NCI-H1694 (cell line): Measurements from ENCODE around the gene SLC13A1.
"Not testable (repeated sequence)": the region's sequence is repeated elsewhere in the genome, so short reads cannot be mapped to it uniquely, and the experiment has no call there.

Experiments used
- DNase-seq: peaks from one replicate; lab custom pipeline; 2025; lab: John Stamatoyannopoulos, UW

The SLC13A1 gene

GRCh38 chr7:123199883-123200282 is at the start of gene SLC13A1:
Gene SLC13A1, minus strand, starts transcription at chr7:123199969. Its CDS starts 23 bp downstream, at chr7:123199946.
- DNase-seq: no peak

DNA sequence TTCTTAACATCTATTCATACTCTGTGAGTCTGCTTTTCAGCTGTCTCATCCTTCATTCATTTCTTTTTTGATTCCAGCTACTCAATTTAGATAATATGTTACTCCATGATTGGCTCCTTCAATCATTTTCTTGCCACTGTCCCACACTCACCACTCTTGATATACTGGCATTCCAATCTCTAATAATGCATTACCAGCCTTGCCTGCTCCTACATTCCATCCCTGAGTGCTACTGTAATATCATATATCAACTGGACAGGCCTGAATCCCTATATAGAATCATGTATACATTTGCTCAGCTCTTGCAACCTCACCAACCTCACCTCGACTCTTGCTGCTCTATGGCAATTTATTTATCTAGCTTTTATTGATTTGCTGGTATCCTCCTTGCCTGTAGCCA is 45.0 kb upstream of the SLC13A1 start:
- no peak for DNase-seq

DNA sequence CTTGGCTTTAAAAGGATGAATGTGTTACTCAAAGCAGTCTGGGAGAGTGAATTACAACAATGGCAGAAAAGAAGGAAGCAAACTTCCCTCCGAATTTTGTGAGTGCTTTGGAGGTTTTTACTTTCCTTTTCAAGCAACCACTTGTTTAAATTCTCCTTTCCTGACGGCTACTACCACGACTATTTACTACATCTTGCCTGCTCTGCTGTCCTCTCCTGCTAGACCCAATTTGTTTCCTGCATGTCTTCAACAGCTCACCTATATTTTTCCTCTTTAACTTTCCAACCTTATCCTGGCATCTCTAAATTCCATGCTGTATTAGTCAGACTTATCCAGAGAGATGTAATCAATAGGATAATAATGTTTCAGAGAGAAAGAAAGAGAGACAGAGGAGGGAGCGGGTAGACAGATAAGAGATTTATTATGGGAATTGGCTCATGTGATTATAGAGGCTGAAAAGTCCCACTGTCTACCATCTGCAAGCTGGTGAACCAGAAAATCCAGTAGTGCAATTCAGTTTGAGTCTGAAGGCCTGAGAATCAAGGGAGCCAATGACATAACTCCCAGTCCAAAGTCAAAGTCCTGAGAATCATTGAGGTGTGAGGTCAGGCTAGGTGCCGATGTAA is 42.8 kb upstream of the SLC13A1 start:
- no peak for DNase-seq

- DNase-seq: no peak
Observed at GRCh38 chr7:123241809-123242208, 42.0 kb upstream of the SLC13A1 start.

- no peak for DNase-seq
Observed at GRCh38 chr7:123231021-123232000, 31.5 kb upstream of the SLC13A1 start.

GRCh38 chr7:123230603-123231002 is 30.8 kb upstream of the SLC13A1 start:
- DNase-seq: no peak

GRCh38 chr7:123230147-123230546 is 30.4 kb upstream of the SLC13A1 start:
- no peak for DNase-seq

DNA sequence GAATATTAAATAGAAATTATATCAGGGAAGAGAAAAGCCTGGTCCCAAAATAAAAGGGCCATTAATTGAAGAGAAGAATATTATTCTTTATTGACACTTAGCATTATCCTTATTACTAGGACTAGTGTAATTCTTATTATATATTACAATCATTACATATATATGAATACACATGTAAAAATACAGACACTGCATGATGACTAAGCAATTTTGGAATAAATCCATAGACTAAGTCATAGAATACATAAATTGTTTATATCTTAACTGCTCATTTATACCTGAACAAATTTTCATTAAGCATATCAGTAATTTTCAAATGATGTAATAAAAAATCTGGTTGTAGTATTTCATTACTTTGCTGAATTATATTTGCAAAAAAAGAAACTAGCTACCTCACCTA is 29.7 kb upstream of the SLC13A1 start:
- no peak for DNase-seq

DNA sequence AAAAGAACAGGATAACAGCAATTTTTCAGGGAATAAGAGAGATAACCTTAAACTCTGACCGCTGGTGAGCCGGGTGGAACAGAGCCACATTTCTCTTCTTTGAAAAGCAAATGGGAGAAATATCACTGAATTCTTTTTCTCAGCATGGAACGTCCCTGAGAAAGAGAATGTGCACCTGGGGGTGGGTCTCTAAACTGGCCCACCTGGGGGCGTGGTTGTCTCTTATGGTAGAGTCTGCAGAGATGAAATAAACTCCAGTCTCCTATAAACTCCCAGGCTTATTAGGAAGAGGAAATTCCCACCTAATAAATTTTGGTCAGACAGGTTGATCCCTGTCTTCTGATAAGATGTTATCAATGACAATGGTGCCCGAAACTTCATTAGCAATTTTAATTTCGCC is 27.9 kb upstream of the SLC13A1 start:
- DNase-seq: not testable (repeated sequence)

- no peak for DNase-seq
Observed at GRCh38 chr7:123220396-123220795, 20.6 kb upstream of the SLC13A1 start.

- no peak for DNase-seq
Observed at GRCh38 chr7:123218866-123219265, 19.1 kb upstream of the SLC13A1 start.

DNA sequence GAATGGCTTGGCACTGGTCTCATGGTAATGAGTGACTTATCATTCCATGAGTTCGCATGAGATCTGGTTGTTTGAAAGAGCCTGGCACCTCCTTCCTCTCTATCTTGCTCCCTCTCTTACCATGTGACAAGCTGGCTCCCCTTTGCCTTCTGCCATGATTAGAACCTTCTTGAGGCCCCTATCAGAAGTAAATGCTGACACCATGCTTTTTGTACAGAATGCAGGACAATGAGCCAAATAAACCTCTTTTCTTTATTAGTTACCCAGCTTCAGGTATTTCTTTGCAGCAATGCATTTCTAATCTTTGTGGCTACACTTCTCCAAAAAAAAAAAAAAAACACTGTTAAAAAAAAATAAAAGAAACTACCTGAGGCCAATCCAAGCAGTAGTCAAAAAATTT is 17.1 kb upstream of the SLC13A1 start:
- no peak for DNase-seq

GRCh38 chr7:123215350-123215749 is 15.6 kb upstream of the SLC13A1 start:
- DNase-seq: no peak

GRCh38 chr7:123211545-123211944 is 11.8 kb upstream of the SLC13A1 start:
- no peak for DNase-seq

GRCh38 chr7:123210986-123211385 is 11.2 kb upstream of the SLC13A1 start:
- no peak for DNase-seq

DNA sequence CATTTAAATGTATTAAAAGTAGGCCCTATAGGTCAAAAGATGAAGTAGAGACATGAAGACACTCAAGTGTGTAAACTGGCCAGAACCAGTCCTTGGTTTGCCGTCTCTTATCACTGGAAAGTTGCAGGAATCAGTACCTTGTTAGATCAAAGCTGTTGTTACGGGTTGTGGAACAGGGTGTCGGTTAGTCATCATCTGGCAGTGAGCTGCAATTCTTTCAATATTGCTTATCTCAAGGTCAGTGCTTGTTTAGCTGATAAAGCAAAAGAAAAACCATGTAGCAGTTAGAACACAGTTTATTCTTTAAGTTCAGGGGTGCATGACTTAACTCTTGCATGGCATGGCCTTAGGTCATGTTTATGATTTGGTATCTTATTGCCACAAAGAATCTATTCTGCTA is 10.0 kb upstream of the SLC13A1 start:
- no peak for DNase-seq

DNA sequence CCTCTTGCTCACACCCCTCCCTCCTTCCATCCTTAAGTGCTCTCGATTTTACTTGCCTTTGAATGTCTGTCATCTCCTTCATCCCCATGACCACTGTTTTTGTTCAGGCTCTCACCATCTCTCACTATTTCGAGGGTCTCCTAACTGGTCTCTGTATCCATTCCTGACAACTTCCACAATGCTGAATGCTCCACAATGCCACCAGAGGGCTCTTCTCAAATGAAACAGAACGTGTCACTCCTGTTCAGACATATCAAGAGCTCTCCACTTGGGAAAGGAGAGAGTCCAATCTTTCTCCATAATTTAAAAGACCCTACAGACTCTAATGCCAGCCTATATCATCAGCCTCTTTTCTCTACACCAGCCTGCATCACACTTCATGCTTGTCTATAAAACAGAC is 9.0 kb upstream of the SLC13A1 start:
- DNase-seq: no peak

DNA sequence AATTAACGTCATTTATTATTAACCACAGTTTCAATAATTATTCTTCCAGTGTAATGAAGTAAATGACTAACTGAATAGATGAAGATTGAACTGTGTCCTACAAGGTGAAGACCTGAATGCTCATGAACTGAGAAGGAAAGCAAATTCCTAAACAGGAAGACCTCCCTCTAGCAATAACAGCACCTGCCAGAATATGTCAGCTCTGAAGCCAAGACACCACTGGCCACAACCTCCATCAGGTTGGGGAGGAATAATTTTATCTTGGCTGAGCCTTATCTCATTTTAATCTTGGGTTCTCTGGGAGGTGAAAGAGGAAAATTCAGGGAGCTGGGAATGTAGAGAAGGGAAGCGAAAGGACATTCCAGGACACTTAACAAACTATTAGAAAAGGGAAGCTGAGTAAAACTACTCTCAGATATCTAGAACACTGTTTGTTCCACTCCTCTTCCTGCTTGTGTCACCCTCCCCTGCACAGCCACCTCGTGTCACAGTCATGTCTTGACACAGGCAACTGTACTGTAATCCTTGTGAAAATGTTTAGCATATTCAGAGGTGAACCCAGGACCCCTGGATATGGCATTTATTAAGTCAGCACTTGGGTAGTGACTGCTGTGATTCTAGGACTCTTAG is 4.6 kb upstream of the SLC13A1 start:
- no peak for DNase-seq

- no peak for DNase-seq
Observed at GRCh38 chr7:123201901-123202300, 2.1 kb upstream of the SLC13A1 start.

DNA sequence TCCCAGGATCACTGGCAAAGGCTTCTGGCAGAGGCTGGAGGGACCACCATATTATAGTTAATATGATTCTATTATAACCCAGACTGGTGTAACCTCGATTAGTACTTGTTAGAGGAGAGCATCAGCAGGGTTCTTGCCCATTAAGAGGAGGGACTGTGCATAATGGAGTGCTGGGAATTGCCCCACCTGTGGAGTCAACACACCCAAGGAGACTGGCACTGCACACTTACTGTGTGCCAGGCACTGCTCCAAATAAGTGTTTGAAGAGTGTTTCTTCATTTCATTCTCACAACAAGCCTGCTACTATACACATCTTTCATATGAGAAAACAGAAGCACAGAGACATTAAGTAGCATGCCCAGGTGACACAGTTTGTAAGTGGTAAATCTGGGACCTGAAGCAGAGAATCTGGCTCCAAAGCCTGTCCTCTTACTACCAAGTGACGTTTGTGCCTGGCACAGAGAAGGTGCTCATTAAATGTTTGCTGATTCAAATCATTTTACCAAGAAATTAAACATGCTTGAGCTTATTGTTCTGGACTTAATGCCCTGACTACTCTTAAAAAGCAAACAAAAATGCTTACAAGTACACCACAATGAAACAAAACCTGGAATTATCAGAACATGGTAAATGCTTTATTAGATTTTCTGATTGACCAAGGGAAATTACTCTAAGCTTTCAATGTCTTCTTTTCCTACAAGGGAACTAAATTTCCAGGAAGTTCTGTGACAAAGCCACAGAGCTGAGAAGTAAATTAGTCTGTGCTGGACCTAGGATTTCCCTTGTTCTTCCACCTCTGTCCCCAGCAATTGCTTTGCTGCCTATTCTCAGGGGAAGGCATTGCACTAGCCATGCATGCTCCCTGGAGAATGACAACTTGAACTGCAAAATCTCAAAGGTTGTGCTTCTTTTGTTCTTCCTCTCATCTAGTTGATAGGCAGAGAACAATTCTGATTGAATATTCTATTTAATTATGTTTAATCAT is 809 bp downstream of the SLC13A1 start:
- no peak for DNase-seq

DNA sequence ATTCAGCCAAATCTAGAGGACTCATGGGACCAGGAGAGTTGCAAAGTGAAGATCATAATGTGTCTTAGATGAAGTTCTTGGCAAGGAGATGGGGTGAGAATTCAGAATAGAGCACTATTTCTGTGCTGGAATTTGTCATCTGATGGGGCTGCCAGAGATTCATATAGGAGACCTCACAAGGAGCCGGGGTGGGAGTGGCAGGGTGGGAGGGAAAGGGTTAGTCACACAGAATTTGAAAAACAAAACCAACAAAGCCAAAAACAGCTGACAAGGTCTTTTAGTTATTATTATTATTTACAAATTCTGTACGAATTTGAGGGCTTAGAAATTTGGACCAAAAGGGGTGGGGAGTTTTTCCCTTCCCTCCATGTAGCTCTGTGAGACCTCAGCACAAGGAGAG is 1.7 kb downstream of the SLC13A1 start:
- no peak for DNase-seq

DNA sequence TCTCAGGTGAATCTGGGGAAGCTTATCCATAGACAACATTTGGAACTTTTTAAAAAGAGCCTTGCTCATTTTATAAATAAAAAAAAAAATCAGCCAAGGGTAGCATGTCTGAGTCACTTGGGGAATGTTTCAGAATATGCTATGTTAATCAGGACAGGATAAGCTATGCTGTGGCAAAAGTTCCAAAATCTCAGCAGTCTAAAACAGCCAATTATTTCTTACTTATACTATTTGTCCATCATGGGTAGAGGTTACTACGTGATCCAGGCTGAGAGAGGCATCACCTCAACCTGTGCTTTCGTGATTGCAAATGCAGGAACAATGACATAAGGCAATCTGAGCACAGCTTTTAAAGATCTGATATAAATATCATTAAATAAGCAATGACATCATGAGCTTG is 6.5 kb downstream of the SLC13A1 start:
- DNase-seq: no peak
